ENCODE data around the gene PRPF6.

PRPF6 gene

GRCh38 chr20:64079273-64080012 lies 98.5 kb downstream of the PRPF6 start, which contains the start of gene RGS19:
TSS of gene RGS19 (minus strand) at chr20:64079518. CDS start at chr20:64076886, 2,632 bp downstream.
- Histone ChIP-seq H3K9me3 (ENCODE audit: control insufficient read depth, insufficient read depth, low read length) (no peaks in the 10 kb centered on the region), H3K79me2 (ENCODE audit: control insufficient read depth, low read length) (peaks cover 25% of the 10 kb centered on the region), H3F3A (ENCODE audit: control insufficient read depth, insufficient read depth) (peaks cover 23% of the 10 kb centered on the region), H3K4me3 (ENCODE audit: low read length) (peak within 1 kb of the TSS; percentile 99), H3K4me1 (ENCODE audit: control insufficient read depth, low read length) (peaks cover 58% of the 10 kb centered on the region), H3K4me2 (ENCODE audit: low read length) (peak within 1 kb of the TSS; percentile 95), H3K27ac (ENCODE audit: low read depth, low read length) (peak within 1 kb of the TSS; percentile 89), H3K9me2 (replicated peaks; ENCODE audit: control insufficient read depth, low read length) (no peaks in the 10 kb centered on the region), H4K20me1 (ENCODE audit: control insufficient read depth, insufficient read depth, low read depth, low read length) (no peaks in the 10 kb centered on the region), H3K36me3 (ENCODE audit: control insufficient read depth, low read length) (peaks cover 35% of the 10 kb centered on the region), H3K27me3 (ENCODE audit: control insufficient read depth, low read length) (peaks cover 18% of the 10 kb centered on the region)
- no peak for TF ChIP-seq EZH2phosphoT487 (IDR thresholded peaks at IDR 0.05; ENCODE audit: borderline replicate concordance, low read length)
- TF ChIP-seq, protein P1, sequence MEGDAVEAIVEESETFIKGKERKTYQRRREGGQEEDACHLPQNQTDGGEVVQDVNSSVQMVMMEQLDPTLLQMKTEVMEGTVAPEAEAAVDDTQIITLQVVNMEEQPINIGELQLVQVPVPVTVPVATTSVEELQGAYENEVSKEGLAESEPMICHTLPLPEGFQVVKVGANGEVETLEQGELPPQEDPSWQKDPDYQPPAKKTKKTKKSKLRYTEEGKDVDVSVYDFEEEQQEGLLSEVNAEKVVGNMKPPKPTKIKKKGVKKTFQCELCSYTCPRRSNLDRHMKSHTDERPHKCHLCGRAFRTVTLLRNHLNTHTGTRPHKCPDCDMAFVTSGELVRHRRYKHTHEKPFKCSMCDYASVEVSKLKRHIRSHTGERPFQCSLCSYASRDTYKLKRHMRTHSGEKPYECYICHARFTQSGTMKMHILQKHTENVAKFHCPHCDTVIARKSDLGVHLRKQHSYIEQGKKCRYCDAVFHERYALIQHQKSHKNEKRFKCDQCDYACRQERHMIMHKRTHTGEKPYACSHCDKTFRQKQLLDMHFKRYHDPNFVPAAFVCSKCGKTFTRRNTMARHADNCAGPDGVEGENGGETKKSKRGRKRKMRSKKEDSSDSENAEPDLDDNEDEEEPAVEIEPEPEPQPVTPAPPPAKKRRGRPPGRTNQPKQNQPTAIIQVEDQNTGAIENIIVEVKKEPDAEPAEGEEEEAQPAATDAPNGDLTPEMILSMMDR (IDR thresholded peaks at IDR 0.05; ENCODE audit: low read depth, low read length, poor library complexity, severe bottlenecking), result peak; percentile 34

- H3K9me2 ChIP-seq (replicated peaks; ENCODE audit: control insufficient read depth, low read length), result no peaks in the 10 kb centered on the region
- peak within 1 kb of the TSS; percentile 95 for H3K4me2 ChIP-seq (ENCODE audit: low read length)
- H3K27ac ChIP-seq (ENCODE audit: low read depth, low read length), result peak within 1 kb of the TSS; percentile 89
- peaks cover 30% of the 10 kb centered on the region for H3K36me3 ChIP-seq (ENCODE audit: control insufficient read depth, low read length)
- H3F3A ChIP-seq (ENCODE audit: control insufficient read depth, insufficient read depth), result peaks cover 23% of the 10 kb centered on the region
- H3K27me3 ChIP-seq (ENCODE audit: control insufficient read depth, low read length), result peaks cover 26% of the 10 kb centered on the region
- H4K20me1 ChIP-seq (ENCODE audit: control insufficient read depth, insufficient read depth, low read depth, low read length), result no peaks in the 10 kb centered on the region
- TF ChIP-seq, protein P1 (IDR thresholded peaks at IDR 0.05; ENCODE audit: low read depth, low read length, poor library complexity, severe bottlenecking), result no peak
- TF ChIP-seq EZH2phosphoT487 (IDR thresholded peaks at IDR 0.05; ENCODE audit: borderline replicate concordance, low read length), result no peak
- peak within 1 kb of the TSS; percentile 99 for H3K4me3 ChIP-seq (ENCODE audit: low read length)
- H3K4me1 ChIP-seq (ENCODE audit: control insufficient read depth, low read length), result peaks cover 58% of the 10 kb centered on the region
- H3K9me3 ChIP-seq (ENCODE audit: control insufficient read depth, insufficient read depth, low read length), result no peaks in the 10 kb centered on the region
- peaks cover 25% of the 10 kb centered on the region for H3K79me2 ChIP-seq (ENCODE audit: control insufficient read depth, low read length)
Observed at GRCh38 chr20:64080013-64080812, 99.3 kb downstream of the PRPF6 start, which contains the start of gene OPRL1. TSS of gene OPRL1 (plus strand) at chr20:64080082. CDS start at chr20:64092721, 12,639 bp downstream.

GRCh38 chr20:64080813-64081623 lies 100.1 kb downstream of the PRPF6 start:
- TF ChIP-seq EZH2phosphoT487 (IDR thresholded peaks at IDR 0.05; ENCODE audit: borderline replicate concordance, low read length), result no peak
- TF ChIP-seq, protein P1 (IDR thresholded peaks at IDR 0.05; ENCODE audit: low read depth, low read length, poor library complexity, severe bottlenecking), result no peak

More at GRCh38 chr20:64080813-64081623, 100.1 kb downstream of the PRPF6 start:
- peak overlapping the region; percentile 82 for H3K4me3 ChIP-seq (ENCODE audit: low read length)
- no peak overlapping the region for H3K27ac ChIP-seq (ENCODE audit: low read depth, low read length)
- H4K20me1 ChIP-seq (ENCODE audit: control insufficient read depth, insufficient read depth, low read depth, low read length), result no peaks in the 10 kb centered on the region
- H3K4me2 ChIP-seq (ENCODE audit: low read length), result peak overlapping the region; percentile 89
- peaks cover 58% of the 10 kb centered on the region for H3K4me1 ChIP-seq (ENCODE audit: control insufficient read depth, low read length)
- peaks cover 23% of the 10 kb centered on the region for H3K79me2 ChIP-seq (ENCODE audit: control insufficient read depth, low read length)
- H3K9me3 ChIP-seq (ENCODE audit: control insufficient read depth, insufficient read depth, low read length), result no peaks in the 10 kb centered on the region
- H3K27me3 ChIP-seq (ENCODE audit: control insufficient read depth, low read length), result peaks cover 26% of the 10 kb centered on the region
- peaks cover 22% of the 10 kb centered on the region for H3K36me3 ChIP-seq (ENCODE audit: control insufficient read depth, low read length)
- no peaks in the 10 kb centered on the region for H3K9me2 ChIP-seq (replicated peaks; ENCODE audit: control insufficient read depth, low read length)
- peaks cover 23% of the 10 kb centered on the region for H3F3A ChIP-seq (ENCODE audit: control insufficient read depth, insufficient read depth)
